Astrocyte of the spinal cord (primary cell): ENCODE results near the gene STAC2.

Experiments
- DNase-seq: peaks from one replicate; pipeline ENCODE4 v3.0.0; 2011; ENCODE audit warnings: low read depth, low spot score
- H3K4me3 ChIP-seq: 2 replicates; pipeline ENCODE4 v1.5.1; 2011; ENCODE audit warnings: low read depth, mild to moderate bottlenecking, low read length, moderate library complexity
- CTCF ChIP-seq: IDR thresholded peaks from 2 replicates; pipeline ENCODE4 v1.5.1; 2012; ENCODE audit warnings: low read depth, mild to moderate bottlenecking, low read length, inconsistent platforms
- in situ Hi-C: cut with HindIII; loops from 2 replicates; pipeline ENCODE4 v1.10.0; 2017; ENCODE audit warnings: low sequenced_read_pairs

The STAC2 gene

GRCh38 chr17:39212841-39213480, 12.8 kb downstream of the STAC2 start:
- TF ChIP-seq CTCF: no peak
- DNase-seq: no peak
- in situ Hi-C loops: no loop called here
- H3K4me3 ChIP-seq: no peak overlapping the region

- in situ Hi-C loops: no loop called here
- TF ChIP-seq CTCF: no peak
- DNase-seq: no peak
- no peak overlapping the region for H3K4me3 ChIP-seq
Measured at GRCh38 chr17:39212195-39212810, 13.4 kb downstream of the STAC2 start.

GRCh38 chr17:39210093-39210434, 15.7 kb downstream of the STAC2 start:
- no peak for DNase-seq
- peak overlapping the region; percentile 26 for H3K4me3 ChIP-seq
- in situ Hi-C loops: no loop called here
- no peak for TF ChIP-seq CTCF

- DNase-seq: peak; percentile 43
Measured at GRCh38 chr17:39209317-39210092, 16.2 kb downstream of the STAC2 start.

GRCh38 chr17:39208893-39209292, 16.9 kb downstream of the STAC2 start:
- DNase-seq: no peak
- no peak for TF ChIP-seq CTCF
- in situ Hi-C loops: no loop called here
- H3K4me3 ChIP-seq: no peak overlapping the region

More at GRCh38 chr17:39209317-39210092, 16.2 kb downstream of the STAC2 start:
- no peak for TF ChIP-seq CTCF
- in situ Hi-C loops: no loop called here
- H3K4me3 ChIP-seq: peak overlapping the region; percentile 26

- in situ Hi-C loops: no loop called here
- no peak for TF ChIP-seq CTCF
- H3K4me3 ChIP-seq: no peak overlapping the region
- DNase-seq: no peak
Measured at GRCh38 chr17:39208136-39208535, 17.6 kb downstream of the STAC2 start.
